ENCODE results near the gene IL36A. TPM values are rescaled to one million over a fixed set of nuclear protein-coding genes. Genes with fewer than 3 reads are reported as not detected.

IL36A gene
- total RNA-seq, 1 experiment from 2014 or later: not detected

- Histone ChIP-seq H3K27ac (ENCODE audit: insufficient read length, low read depth, low read length) (no peak overlapping the region), H2BK5ac (ENCODE audit: insufficient read length, low read length) (no peak overlapping the region), H3T11ph (ENCODE audit: low read length) (no peak overlapping the region), H3K4me2 (ENCODE audit: insufficient read depth, insufficient read length, low read length) (no peak overlapping the region), H3K79me2 (ENCODE audit: insufficient read depth, low read length) (no peaks in the 10 kb centered on the region), H3K79me1 (ENCODE audit: insufficient read depth, low read depth, low read length, poor library complexity, severe bottlenecking) (no peaks in the 10 kb centered on the region), H4K5ac (ENCODE audit: insufficient read length, low read depth, low read length) (no peak overlapping the region), H3K4me1 (ENCODE audit: insufficient read depth, low read length) (no peaks in the 10 kb centered on the region), H3K23me2 (ENCODE audit: insufficient read length, low read depth, low read length, poor library complexity, severe bottlenecking) (no peaks in the 10 kb centered on the region), H3K27me3 (ENCODE audit: insufficient read depth, low read length) (no peaks in the 10 kb centered on the region), H2BK20ac (ENCODE audit: low read depth, low read length, poor library complexity, severe bottlenecking) (no peak overlapping the region), H2BK15ac (ENCODE audit: low read depth, low read length) (no peak overlapping the region), H2BK120ac (ENCODE audit: low read depth, low read length, poor library complexity, severe bottlenecking) (no peak overlapping the region), H3K18ac (ENCODE audit: insufficient read length, low read depth, low read length) (no peak overlapping the region), H4K91ac (ENCODE audit: insufficient read length, low read depth, low read length) (no peak overlapping the region), H2AK5ac (ENCODE audit: insufficient read length, low read length) (no peak overlapping the region), H2AFZ (ENCODE audit: low read length) (no peak overlapping the region), H3K23ac (ENCODE audit: insufficient read length, low read depth, low read length) (no peak overlapping the region), H4K8ac (replicated peaks; ENCODE audit: insufficient read length, low read depth, low read length) (no peak overlapping the region), H3K9ac (ENCODE audit: extremely low read depth, insufficient read length, low read length) (no peak overlapping the region), H4K20me1 (ENCODE audit: control insufficient read depth, insufficient read depth, insufficient read length) (no peaks in the 10 kb centered on the region), H3K4ac (ENCODE audit: low read depth, low read length) (no peak overlapping the region), H3K56ac (ENCODE audit: insufficient read length, low read depth, low read length) (no peak overlapping the region), H3K14ac (ENCODE audit: insufficient read depth, low read length) (no peak overlapping the region), H2BK12ac (ENCODE audit: insufficient read length, low read depth, low read length) (no peak overlapping the region), H3K9me3 (ENCODE audit: control insufficient read depth, low read depth, low read length) (no peaks in the 10 kb centered on the region)
- peaks cover 5 to 12% of the 10 kb centered on the region in 2 experiments; a peak in 3 of 4 replicates for H3K4me1 Mint-ChIP-seq
- H3K36me3 Mint-ChIP-seq (ENCODE audit: insufficient read depth in 1 of 3, low read depth in 3 of 3): no peaks in the 10 kb centered on the region
- H3K4me3 Mint-ChIP-seq: no peak overlapping the region
- H3K27me3 Mint-ChIP-seq (ENCODE audit: low read depth): peaks cover 46% of the 10 kb centered on the region
- peak overlapping the region in 1 of 3 experiments; percentile 70; a peak in 1 of 7 replicates for H3K27ac Mint-ChIP-seq
- H3K9me3 Mint-ChIP-seq: peaks cover 0 to 18% of the 10 kb centered on the region in 2 experiments; a peak in 2 of 5 replicates
- TF ChIP-seq, protein P1, sequence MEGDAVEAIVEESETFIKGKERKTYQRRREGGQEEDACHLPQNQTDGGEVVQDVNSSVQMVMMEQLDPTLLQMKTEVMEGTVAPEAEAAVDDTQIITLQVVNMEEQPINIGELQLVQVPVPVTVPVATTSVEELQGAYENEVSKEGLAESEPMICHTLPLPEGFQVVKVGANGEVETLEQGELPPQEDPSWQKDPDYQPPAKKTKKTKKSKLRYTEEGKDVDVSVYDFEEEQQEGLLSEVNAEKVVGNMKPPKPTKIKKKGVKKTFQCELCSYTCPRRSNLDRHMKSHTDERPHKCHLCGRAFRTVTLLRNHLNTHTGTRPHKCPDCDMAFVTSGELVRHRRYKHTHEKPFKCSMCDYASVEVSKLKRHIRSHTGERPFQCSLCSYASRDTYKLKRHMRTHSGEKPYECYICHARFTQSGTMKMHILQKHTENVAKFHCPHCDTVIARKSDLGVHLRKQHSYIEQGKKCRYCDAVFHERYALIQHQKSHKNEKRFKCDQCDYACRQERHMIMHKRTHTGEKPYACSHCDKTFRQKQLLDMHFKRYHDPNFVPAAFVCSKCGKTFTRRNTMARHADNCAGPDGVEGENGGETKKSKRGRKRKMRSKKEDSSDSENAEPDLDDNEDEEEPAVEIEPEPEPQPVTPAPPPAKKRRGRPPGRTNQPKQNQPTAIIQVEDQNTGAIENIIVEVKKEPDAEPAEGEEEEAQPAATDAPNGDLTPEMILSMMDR (conservative IDR thresholded peaks at IDR 0.05): no peak
- no peak for DNase-seq
- WGBS (ENCODE audit: extremely low coverage, insufficient read length, low lambda C conversion rate): no CpG with 5 or more reads among the region's 1 CpG
Measured at GRCh38 chr2:113028112-113028511, 22.9 kb downstream of the IL36A start.
